Heart left ventricle (tissue), 13 donors: ENCODE measurements around the gene ABTB2.

Experiments used
- CTCF ChIP-seq, 12 donors: fragments of 200-600 bp; sonication (generic) in 4 of 12; IDR thresholded peaks; one replicate each; pipeline versions ENCODE4 v1.5.0 to v1.8.0; 2018 to 2022; ENCODE audit warnings: antibody characterized with exemption in 12 of 12, mild to moderate bottlenecking in 5 of 12
- POLR2A ChIP-seq, 2 donors: fragments of 450-650 bp; IDR thresholded peaks; one replicate each; pipeline ENCODE4 v1.6.1; 2017; ENCODE audit warnings: antibody characterized with exemption in 2 of 2, mild to moderate bottlenecking in 2 of 2, moderate library complexity in 2 of 2
- donor health status: ischemic (EF 13 %, LVEDD 7.1; RV severe dilation, severe dysfunction).
- donor health status: DM: no; HTN: yes; CAD: no.
- donor health status: DM: no; HTN: no; CAD: no.
- donor health status: ischemic (EF 25% LVEDD 6.9; RV normal size, moderate dysfunction).
- donor health status: ischemic (EF 25% LVEDD 5.7; RV mildly dilated, moderate dysfunction).
- donor health status: ischemic (EF 35%, LVEDD 5.7; RV mildly dilated, moderate dysfunction).
- donor health status: nonischemic (EF 11% LVEDD 7.7; RV severe dilation, severe dysfunction).
- donor health status: DM: yes; HTN: yes; CAD: no.
- donor health status: PGD.
- donor health status: ischemic (EF 29% LVEDD 5.4; RV normal size, mild dysfunction).
- donor health status: nonischemic (EF 23%, LVEDD 6.1; RV moderate dilation, normal function).

GRCh38 chr11:34219941-34220370, 137.9 kb downstream of the ABTB2 start:
- TF ChIP-seq CTCF (IDR thresholded peaks at IDR 0.05): no peak
- no peak for TF ChIP-seq POLR2A (IDR thresholded peaks at IDR 0.05)
